Fibroblast of upper back skin (primary cell): ENCODE data around the gene TMEM236.
"Not testable (repeated sequence)": the region's sequence is repeated elsewhere in the genome, so short reads cannot be mapped to it uniquely, and the experiment has no call there.

Experiments
- DNase-seq: peaks from one replicate; pipeline ENCODE4 v3.0.0-alpha.2; 2013

The TMEM236 gene, protein sequence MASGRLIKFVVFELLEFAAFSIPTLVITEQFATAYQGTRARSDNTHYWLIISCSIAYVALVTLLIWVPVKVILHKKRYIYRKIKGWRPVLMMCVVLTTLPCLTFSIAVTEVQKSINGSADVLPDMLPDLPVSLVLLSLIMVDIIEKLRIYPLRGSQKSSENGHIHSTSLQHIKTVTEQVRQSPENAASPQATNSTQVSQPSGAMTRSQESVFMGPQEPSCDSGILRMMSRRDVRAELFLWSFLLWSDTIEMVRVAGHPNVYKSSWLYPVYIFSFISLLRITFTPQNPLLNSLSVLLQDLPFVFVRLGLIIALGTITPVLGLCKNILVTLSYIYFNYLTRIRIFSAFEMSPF

DNA sequence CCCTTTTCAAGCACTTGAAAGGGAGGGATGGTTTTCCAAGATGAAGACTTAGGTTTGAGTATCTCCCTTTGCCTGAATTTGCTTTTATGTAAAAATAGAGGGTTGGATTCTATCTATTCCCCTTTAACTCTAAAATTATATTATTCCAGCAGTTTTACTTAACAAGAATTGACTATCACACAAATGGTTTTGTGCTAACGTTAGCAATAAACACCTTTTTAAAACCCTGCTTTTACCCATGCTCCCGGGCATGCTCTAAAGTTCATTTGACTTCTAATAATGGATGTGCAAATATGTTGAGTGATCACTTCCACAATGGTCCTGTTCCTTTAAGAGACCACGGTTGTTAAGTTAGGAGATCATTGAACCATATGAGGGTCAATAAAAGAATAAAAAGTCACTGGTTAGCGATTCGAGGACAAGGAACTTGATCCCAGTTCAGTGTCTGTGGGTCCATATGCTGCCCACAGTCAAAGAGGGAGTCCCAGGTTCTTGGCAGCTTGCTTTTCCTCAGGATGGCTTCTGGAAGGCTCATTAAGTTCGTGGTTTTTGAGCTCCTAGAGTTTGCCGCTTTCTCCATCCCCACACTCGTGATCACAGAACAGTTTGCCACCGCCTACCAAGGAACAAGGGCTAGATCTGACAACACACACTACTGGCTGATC lies at the start of gene TMEM236:
TMEM236 (plus strand) TSS at position 421 of the 665 bp plus-strand sequence; CDS start at position 516, 95 bp downstream.
- DNase-seq: no peak

DNA sequence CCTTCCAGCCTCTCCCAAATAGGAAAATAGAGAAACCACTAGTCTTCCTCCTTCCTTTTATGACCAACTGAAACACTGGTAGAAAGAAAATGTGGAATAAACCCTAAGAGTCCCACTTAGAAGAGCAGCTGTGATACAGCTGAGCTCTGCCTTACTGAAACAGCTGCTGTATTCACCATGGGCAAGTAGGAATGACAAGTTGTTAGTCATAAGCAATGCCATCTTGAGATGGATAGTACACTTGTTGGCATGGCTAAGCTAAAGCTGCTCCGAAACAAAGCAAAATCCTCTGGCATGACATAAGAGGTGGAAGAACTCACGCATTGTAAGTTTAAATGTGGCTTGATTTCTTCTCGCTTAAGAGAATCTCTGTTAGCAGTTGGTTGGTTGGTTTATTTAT lies 48.3 kb upstream of the TMEM236 start:
- DNase-seq: no peak

DNA sequence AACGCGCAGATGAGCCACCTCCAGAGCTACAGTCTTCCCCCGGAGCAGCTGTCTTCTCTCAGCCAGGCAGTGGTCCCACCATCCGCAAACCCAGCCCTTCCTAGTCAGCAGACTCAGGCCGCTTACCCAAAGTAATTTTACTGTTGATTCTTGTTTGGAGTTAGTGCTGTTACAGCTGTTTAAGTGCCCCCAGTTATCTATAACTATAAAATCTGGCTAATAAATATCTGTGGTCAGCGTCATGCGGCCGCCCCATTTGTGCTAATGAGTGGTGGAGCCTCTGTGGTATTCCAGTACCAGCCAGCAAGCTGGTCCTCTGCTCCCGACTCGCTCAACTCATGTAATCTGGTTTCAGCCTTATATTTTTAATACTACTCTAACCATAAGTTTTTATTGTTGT lies 43.2 kb upstream of the TMEM236 start:
- no peak for DNase-seq

DNA sequence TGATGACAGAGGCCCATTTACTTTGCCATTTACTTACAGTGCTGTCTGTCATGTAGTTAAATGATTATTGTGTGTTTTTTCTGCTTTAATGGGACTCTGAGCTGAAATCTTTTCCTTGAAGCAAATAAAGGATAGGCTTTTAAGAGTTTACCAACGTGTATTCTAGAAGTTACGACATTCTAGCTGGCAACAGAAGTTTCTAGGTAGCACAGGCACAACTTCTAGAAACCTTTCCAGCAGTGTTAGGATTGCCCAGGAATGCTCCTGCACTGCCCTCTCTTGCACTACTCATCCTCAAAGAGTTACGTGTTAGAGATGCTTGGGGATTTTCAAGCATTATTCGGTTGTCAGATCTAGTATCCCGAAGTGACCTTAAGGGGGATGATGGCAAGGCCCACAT lies 42.5 kb upstream of the TMEM236 start:
- DNase-seq: no peak

DNA sequence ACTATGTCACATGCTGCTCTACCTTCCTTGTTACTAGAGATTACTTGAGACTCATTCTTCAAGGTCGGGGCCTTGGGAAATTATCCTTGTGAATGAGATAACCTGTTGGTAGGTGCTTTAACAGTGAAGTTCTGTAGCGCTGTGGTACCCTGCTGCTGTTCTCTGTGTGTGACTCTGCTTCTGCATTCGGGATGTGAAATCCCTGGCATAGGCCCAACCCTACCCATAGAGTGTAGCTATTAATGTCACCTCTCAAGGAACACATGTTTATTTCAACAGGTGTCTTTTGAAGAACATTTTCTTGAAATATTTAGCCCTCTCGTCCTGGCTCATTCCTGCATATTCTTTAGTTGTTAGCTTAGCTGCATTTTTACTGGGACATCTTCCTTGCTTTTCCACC lies 41.8 kb upstream of the TMEM236 start:
- DNase-seq: no peak

DNA sequence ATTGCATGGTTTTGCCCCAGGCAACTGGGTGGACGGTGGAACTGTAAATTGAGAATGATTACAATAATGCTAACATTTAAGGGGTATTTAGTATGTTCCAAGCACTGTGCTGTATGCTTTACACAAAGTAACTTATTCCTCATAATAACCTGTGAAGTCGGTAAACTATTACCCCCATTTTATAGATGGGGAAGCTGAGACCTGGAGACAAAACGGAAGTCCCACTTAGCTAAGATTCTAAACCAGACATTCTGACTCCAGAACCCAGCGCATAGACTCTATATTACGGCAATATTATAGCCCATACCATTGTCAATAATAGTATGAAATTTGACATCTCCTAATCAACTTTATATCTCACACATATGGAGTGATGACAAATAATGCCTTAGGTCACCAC lies 39.9 kb upstream of the TMEM236 start:
- DNase-seq: no peak

DNA sequence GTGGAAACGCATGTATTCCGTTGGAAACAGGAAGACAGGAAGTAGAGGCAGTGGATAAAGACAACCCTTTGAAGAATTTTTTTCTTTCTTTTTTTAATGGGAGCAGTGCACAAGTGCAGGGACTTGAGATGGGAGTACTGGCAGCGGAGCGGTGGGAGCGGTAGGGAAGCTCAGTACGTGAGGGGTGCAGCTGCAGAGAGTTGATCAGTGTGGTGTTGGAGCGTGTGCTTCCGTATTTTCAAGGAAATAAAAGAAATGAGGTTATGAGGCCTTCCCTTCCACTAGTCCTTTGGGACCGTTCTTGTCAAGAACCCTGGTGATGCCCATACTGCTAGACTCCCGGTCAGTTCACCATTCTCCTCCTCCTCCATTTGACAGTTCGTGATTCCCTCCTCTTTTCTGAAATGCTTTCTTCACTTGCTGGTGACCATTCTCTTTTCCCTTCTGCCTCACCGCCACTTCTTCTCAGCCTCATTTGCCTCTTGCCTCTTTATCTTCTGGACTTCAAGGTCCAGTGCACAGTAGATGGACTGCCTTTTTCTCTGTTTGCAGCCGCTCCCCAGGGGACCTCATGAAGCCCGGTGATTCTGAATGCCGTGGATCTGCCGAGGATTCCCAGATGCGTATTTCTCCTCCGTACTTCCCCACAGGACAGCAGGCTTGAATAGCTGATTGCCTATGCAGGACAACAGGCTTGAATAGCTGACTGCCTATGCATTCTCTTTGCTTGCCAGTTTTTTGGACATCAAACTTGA lies 39.1 kb upstream of the TMEM236 start:
- DNase-seq: peak; percentile 16

DNA sequence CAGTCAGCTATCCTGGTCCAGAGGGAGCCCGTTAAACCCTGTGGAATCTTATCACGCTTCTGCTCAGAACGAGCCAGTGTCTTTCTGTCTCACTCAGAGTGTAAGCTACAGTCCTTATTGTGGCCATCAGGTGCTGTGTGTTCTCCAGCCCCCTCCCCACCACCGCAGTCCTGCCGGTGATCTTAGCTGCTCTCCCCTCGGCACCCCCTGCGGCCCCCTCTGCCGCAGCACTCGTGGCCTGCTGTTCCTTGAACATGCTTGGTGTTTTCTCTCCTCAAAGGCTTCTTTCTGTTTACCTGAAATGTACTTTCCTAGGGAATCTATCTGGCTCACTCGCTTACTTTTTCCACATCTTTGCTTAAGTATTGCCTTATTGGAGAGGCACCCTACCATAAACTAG lies 38.2 kb upstream of the TMEM236 start:
- DNase-seq: no peak

DNA sequence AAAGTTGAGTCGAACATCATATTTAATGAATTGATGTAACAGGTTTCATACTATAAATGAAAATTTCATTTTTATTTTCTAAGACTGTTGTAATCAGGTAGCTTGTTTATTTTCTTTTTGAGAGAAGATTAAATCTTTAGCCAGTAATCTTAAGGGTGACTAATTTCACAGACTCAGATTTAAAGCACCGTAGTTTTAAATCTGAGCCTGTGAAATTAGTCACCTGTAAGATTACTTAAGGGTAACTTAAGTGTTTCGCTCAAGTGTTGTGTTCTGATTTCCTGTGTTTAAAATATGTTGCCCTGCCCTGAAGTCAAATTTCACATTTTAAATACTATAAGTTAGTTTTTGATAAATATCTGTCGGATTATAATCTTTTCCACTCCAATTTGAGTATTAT lies 35.8 kb upstream of the TMEM236 start:
- no peak for DNase-seq

DNA sequence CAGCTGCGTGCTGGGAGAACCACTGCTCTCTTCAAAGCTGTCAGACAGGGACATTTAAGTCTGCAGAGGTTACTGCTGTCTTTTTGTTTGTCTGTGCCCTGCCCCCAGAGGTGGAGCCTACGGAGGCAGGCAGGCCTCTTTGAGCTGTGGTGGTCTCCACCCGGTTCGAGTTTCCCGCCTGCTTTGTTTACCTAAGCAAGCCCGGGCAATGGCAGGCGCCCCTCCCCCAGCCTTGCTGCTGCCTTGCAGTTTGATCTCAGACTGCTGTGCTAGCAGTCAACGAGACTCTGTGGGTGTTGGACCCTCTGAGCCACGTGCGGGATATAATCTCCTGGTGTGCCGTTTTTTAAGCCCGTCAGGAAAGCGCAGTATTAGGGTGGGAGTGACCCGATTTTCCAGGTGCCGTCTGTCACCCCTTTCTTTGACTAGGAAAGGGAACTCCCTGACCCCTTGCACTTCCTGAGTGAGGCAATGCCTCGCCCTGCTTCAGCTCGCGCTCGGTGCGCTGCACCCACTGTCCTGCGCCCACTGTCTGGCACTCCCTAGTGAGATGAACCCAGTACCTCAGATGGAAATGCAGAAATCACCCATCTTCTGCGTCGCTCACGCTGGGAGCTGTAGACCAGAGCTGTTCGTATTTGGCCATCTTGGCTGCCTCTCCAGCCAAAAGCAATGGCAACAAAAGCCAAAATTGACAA lies 29.5 kb upstream of the TMEM236 start:
- DNase-seq: not testable (repeated sequence)

DNA sequence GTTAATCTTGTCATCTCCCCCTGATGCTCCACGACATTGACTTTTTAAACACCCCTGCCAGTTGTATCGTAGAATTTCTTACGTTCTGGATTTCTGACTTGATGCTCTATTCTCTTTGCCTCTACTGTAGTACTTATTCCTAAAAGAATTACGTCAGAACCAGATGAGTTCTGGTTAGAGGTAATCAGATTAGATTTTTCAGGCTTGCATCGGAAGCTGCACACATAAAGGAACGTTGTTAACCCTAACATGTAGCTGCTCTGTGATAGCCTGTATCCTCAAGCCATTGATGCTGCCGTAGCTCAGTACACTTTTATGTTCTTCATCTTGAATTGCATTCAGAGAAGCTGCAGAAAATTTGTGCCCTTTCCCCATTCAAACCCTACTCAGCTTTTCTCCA lies 26.3 kb upstream of the TMEM236 start:
- no peak for DNase-seq

DNA sequence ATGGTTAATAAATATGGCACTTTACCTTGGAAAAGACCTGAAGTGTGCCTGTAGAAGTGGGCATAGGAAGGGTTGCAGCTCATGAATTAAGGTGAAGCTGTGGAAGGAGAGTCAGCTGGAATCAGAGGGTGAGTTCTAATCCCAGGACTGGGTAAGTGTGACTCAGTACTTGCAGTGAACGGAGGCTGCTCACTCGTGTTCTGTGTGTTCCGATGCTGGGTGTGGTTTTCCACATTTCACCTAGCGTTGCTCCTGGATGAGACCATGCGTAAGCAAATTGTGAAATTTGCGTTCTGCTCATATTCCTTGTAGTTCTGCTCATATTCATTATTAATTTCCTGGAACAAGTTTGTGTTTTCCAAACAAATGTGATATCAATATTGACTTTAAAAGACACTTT lies 22.4 kb upstream of the TMEM236 start:
- no peak for DNase-seq

DNA sequence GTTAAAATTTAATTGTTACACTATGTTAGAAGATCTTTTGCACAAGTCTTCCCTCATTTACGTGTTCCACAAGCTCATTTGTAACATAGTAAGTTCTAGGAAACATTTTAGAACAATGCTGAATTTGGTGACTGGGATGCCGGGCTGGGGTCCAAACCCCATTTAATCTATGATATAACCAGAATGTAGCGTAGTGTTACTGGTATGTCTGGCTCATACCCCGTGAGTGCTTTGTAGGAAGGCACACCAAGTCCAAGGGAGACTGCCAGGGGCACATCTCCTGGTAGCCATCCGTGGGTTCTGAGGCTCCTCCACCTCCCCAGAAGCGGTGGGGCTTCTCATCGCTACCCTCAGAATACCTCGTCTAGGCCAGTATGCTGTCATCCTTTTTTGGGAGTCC lies 21.3 kb upstream of the TMEM236 start:
- DNase-seq: no peak

DNA sequence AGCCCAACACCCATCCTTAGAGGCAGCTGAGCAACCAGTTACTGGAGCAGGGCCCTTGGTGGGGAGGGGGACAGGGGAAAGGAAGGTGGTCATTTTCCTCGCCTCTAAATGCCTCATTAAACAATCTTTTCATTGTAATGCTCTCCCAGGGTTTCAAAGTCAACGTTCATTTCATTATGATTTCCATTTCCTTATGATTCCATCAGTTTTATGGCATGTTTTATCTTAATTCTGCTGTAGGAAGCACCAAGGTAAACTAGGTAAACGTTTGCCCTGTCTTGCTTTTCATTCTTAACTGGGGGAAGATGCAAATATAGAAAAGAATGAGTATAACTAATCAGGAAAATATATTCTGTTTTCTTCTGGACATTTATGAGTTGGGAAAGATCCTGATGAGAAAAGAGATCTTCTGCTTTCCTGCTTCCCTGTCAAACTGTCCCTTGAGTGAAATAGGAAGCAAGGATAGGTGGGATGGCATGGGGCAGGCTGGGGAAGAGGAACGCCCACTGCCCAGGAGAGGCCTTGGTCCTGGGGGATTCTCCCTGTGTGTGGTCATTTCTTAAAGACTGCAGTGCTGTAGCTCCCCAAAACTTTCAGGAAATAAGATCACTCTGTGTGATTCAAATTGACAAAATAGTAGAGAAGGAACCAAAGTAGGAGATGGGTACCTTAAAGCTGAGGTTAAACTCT lies 20.5 kb upstream of the TMEM236 start:
- no peak for DNase-seq

DNA sequence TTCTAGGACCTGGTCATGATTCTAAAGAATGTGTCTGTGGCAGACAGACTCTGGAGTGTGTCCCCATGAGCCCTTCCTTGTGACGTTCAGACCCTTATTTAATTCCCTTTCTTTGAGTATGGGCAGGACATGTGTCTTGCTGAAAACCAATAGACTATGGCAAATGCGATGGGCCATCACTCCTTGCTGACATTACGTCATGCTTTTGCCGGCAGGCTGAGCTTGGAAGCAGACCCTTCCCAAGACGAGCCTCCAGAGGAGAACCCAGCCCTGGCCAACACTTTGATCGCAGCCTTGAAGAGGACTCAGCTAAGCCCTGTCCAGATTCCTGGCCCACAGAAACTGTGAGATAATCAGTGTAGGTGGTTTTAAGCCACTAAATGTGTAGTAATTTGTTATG lies 18.4 kb upstream of the TMEM236 start:
- no peak for DNase-seq

DNA sequence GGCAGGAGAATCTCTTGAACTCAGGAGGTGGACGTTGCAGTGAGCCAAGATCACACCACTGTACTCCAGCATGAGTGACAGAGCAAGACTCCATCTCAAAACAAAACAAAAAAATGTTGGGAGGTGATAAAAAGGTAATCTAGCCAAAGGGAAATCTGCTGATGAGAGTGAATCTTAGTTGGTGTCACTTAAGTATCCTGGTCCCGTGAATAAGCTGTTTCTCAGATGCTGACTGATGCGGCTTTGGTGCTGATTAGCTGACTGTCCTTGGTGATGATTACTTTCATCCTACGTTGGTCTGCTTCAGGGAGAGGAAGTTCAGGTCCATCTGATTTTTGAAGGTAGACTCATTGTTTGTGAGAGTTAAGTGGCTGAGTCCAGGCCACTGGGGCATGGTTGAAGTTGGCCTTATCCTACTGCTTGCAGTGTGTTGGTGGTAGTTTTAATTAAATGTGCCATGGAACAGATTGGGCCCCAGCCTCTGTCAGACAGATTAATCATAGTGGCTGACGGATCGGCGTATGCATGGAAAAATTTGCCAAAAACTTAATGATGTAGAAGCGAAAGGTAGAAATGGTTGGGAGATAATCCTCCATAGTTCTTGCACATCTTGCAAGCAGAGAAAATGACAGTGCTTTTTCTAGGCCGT lies 17.4 kb upstream of the TMEM236 start:
- DNase-seq: no peak

DNA sequence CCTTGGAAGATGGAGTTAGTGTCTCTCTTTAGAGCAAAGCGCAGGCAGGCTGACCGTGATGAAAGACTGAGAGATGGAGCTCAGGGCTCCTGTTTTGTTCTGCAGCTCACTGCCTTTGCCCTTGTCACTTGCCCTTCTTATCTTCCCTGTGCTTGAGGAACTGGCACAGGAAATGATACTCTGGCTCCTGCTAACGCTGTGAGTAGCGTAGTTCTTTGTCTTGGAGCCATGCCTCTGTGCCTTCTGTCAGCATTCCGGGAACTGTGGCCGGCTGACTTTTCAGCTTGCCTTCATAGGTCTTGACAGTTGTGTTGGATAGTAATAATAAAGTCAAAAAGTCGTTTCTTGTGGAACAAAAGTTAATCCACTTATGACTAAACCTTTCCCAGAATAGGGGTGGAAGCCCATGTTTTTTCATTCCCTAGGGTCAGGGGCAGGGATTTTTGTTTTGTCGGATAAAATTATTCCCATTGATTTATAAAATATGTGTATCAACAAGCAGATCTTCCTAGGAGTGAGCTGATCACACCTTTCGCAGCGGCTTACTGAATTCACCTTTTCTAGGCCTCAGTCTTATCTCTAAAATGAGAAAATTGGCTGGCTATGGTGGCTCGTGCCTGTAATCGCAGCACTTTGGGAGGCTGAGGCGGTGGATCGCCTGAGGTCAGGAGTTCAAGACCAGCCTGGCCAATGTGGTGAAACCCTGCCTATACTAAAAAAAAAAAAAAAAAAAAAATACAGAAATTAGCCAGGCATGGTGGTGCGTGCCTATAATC lies 16.6 kb upstream of the TMEM236 start:
- DNase-seq: no peak

DNA sequence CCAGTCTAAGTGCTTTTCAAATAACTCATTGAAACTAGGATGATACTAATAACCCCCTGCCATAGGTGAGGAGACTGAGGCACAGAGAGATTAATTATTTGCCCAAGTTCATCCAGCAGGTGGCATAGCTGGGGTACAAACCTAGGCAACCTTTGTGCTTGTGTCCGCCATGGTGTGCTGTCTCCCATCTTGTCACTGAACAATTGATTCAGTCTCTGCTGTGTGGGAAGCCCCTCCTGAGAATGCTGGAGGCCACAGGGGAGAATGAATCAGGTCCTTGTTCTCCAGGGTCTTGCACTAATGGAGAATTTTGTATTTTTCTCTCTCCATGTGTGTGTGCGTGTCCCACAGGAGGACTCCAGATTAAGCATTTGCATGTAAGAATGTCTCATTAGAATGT lies 15.8 kb upstream of the TMEM236 start:
- no peak for DNase-seq

DNA sequence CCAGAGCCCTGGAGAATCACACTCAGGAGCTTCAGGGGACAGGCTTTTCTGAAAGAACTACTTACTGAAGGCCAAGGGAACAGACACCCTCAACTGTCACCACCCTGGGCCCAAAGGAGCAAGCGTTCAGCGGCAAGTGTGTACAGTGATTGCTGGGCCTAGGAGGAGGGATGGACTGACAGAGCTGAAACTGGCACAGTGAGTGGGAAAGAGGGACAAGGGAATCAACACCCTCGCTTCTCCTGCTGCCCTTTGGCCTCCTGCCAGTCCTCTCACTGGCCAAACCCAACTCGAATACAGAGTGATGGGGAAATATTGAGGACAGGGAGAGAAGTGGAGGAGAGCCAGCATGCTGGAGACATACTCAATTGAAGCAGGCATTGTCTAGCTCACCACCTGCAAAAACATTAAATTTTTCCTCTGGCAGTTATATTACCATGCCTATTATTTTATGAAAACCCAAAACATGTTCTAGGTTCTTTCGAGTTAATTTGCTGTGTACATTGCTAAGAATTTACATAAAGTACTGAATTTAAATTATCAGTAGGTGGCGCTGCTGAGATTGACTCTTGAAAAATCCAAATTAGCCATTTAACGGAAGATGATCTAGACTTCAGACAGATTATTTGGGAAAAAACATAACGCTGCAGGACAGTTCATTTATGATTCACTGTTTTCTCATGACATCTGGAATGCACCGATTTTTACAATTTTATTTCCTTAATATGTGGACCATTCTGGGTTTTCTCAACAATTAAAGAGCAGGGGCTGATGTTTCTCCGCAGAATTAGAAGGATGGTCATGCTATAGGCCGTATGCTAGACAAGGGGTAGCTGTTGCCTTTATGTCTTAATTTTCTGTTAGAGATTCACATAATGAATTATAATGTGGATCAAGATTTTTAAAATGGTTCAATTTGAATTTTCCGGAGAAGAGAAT lies 14.7 kb upstream of the TMEM236 start:
- DNase-seq: peak; percentile 51

DNA sequence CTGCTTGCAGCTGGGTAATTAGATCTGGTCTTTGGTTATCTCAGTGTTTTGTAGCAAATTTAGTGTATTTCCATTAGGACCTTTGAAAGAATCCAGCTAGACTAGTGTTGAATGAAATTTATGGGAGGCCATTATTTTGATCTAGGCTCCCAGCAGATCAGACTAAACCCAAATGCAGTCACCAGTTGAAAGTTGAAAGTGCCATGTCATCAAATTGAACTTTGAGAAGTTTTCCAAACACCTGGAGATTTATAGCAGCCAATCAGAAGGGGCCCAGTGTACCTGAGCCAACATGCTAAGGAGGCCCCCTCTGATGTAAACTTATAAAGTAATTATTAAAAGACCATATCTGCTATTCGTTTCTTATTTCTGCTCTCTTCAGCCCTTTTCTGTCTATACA lies 11.3 kb upstream of the TMEM236 start:
- DNase-seq: no peak
